K562 (cell line): ENCODE results near the gene RAB3GAP2. TPM values are rescaled to one million over a fixed set of nuclear protein-coding genes. Genes with fewer than 3 reads are reported as not detected.

Source experiments
- ARID3A ChIP-seq: IDR thresholded peaks from 2 replicates; pipeline ENCODE4 v1.6.1; 2012; ENCODE audit warnings: low read depth, low read length, improper control_type of control experiment, borderline replicate concordance
- CBX3 ChIP-seq, 2 experiments: IDR thresholded peaks; 1 replicate in 1 of 2; 2 replicates in 1 of 2; pipeline ENCODE4 v1.6.1; 2012; ENCODE audit warnings: inconsistent platforms in 2 of 2, low read length in 2 of 2, borderline replicate concordance in 1 of 2, control low read depth in 1 of 2
- CHD7 ChIP-seq: fragments of 200-600 bp; sonication (generic); IDR thresholded peaks from one replicate; pipeline ENCODE4 v1.6.1; 2012; ENCODE audit warnings: mild to moderate bottlenecking, low read depth, low read length, inconsistent platforms
- DIDO1 ChIP-seq: fragments of 450-650 bp; IDR thresholded peaks from 2 replicates; pipeline ENCODE4 v1.6.1; 2016; ENCODE audit warnings: low read depth, missing biosample characterization, missing genetic modification characterization
- ELF4 ChIP-seq: fragments of 450-650 bp; formaldehyde crosslinking; IDR thresholded peaks from 2 replicates; pipeline ENCODE4 v1.4.0; 2022; ENCODE audit warnings: missing genetic modification characterization
- GABPB1 ChIP-seq: sonication (generic); formaldehyde crosslinking; IDR thresholded peaks from 2 replicates; pipeline ENCODE4 v1.8.0; 2022; ENCODE audit warnings: mild to moderate bottlenecking, missing genetic modification reagents
- THAP7 ChIP-seq: fragments of 250-450 bp; sonication (Bioruptor Pico); IDR thresholded peaks from 2 replicates; pipeline ENCODE4 v1.5.0; 2021
- WHSC1 ChIP-seq: IDR thresholded peaks from one replicate; pipeline ENCODE4 v1.6.1; 2012; ENCODE audit warnings: low read length, control low read depth, inconsistent platforms
- ZBTB9 ChIP-seq: fragments of 450-650 bp; formaldehyde crosslinking; IDR thresholded peaks from 2 replicates; pipeline ENCODE4 v1.4.0; 2020; ENCODE audit warnings: mild to moderate bottlenecking, moderate library complexity
- ZNF354B ChIP-seq: fragments of 250-450 bp; sonication (Bioruptor Pico); IDR thresholded peaks from 2 replicates; pipeline ENCODE4 v1.4.0; 2020
- polyA plus RNA-seq, 8 experiments: library from polyadenylated mRNA; depleted of rRNA in 4 of 8; stranded (reverse) in 5 of 8; unstranded in 3 of 8; fragments of >200 nt; fragmentation: Nextera tagmentation in 2 of 8; fragmentation: Illumina TruSeq in 1 of 8; extraction: Ambion mirVana in 2 of 8; extraction: Trizol in 1 of 8; gene quantifications; 2 replicates each; pipeline versions ENCODE4 v1.2.1 to v1.2.3, GENCODE V29; 2011 to 2014; ENCODE audit warnings: inconsistent platforms in 1 of 8, missing spikeins in 1 of 8
- total RNA-seq, 7 experiments: library from RNA; depleted of rRNA in 6 of 7; stranded (reverse); fragments of >200 nt in 6 of 7; fragmentation: Illumina TruSeq in 2 of 7; extraction: Trizol in 2 of 7; gene quantifications; 2 replicates each; pipeline versions ENCODE4 v1.2.1 to v1.2.3, GENCODE V29; 2011 to 2021; ENCODE audit warnings: low replicate concordance in 1 of 7

The RAB3GAP2 gene
- total and polyA plus RNA-seq, 9 of the 15 experiments (the other 6 are each of a cell fraction or from before 2014, with no cell fraction given): 14.1 to 69.1 (median 32.2) TPM

- no peak for TF ChIP-seq CHD7
- TF ChIP-seq CBX3 (IDR thresholded peaks at IDR 0.05; ENCODE audit: borderline replicate concordance in 1 of 2, low read length in 2 of 2): no peak
- TF ChIP-seq ARID3A: no peak
- TF ChIP-seq DIDO1 (tag): no peak
- TF ChIP-seq ZNF354B (CRISPR knock-in tag): no peak
- no peak for TF ChIP-seq ZBTB9 (CRISPR knock-in tag)
- TF ChIP-seq ELF4 (CRISPR knock-in tag): no peak
- TF ChIP-seq GABPB1 (CRISPR knock-in tag): no peak
- TF ChIP-seq THAP7 (CRISPR knock-in tag): no peak
- no peak for TF ChIP-seq WHSC1
These were observed 8.9 kb upstream of the RAB3GAP2 start (continued) for GRCh38 chr1:220281159-220281574.
